ENCODE results near the gene TPCN1. TPM values are rescaled to one million over a fixed set of nuclear protein-coding genes. Genes with fewer than 3 reads are reported as not detected.

Gene TPCN1
- total RNA-seq, 1 experiment from 2014 or later, result 19.0 TPM

GRCh38 chr12:113195598-113195997 is 25.7 kb upstream of the TPCN1 start:
- BruUV-seq (replicated peaks), result no TSS peak
- POLR2A ChIA-PET (ENCODE audit: unreplicated experiment), result no interaction called here
- ATAC-seq (no peak), DNase-seq (no peak)
- CTCF ChIA-PET, result no interaction called here
- Histone ChIP-seq H3F3A (ENCODE audit: low read length, unreplicated experiment) (no peaks in the 10 kb centered on the region), H3K9ac (ENCODE audit: low read length) (no peak overlapping the region), H3K79me2 (ENCODE audit: low read length) (no peaks in the 10 kb centered on the region), H3K4me2 (ENCODE audit: low read length) (no peak overlapping the region), H3K4me3 (ENCODE audit: low read length) (no peak overlapping the region), H3K9me2 (replicated peaks; ENCODE audit: low read length) (no peaks in the 10 kb centered on the region), H4K20me1 (ENCODE audit: low read length) (no peaks in the 10 kb centered on the region), H2AFZ (ENCODE audit: low read length) (no peak overlapping the region), H3K27me3 (ENCODE audit: low read length) (no peaks in the 10 kb centered on the region), H3K27ac (ENCODE audit: low read length) (no peak overlapping the region), H3K9me3 (ENCODE audit: low read length) (no peaks in the 10 kb centered on the region), H3K36me3 (ENCODE audit: low read depth, low read length) (peaks cover 11% of the 10 kb centered on the region), H3K4me1 (ENCODE audit: insufficient read depth, low read length) (peaks cover 14% of the 10 kb centered on the region)
- intact Hi-C loops (cut with micrococcal nuclease), result loop anchor here (5.0 kb wide), 3 partner anchors 102 to 162 kb away; partner anchors contain the start of gene PLBD2
- TF ChIP-seq CTCF (conservative IDR thresholded peaks at IDR 0.05; ENCODE audit: low read depth, low read length), result no peak
- TF ChIP-seq EZH2 (IDR thresholded peaks at IDR 0.05; ENCODE audit: low read length, unreplicated experiment), result no peak
- no peak for TF ChIP-seq EZH2phosphoT487 (IDR thresholded peaks at IDR 0.05; ENCODE audit: borderline replicate concordance, low read length)

DNA sequence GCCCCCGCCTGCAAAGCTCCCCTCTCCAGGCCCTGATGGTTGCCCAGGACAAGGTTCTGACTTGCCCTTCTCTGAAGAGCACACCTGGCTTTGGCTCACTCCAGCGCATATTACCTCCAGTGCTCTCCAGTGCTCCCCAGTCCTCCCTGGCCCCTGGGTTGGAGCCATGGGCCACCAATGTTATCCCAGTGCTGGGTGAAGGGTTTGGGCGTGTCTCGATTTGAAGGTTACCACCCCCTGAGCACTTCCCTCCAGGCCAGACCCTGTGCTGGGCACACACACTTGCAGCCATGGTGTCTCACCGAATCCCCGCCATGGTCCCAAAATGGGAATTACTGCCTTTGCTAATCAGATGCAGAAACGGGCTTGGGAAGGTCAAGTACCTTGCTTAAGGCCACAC is 24.7 kb upstream of the TPCN1 start:
- Histone ChIP-seq H3K4me2 (ENCODE audit: low read length) (no peak overlapping the region), H3K4me3 (ENCODE audit: low read length) (no peak overlapping the region), H3K9me2 (replicated peaks; ENCODE audit: low read length) (no peaks in the 10 kb centered on the region), H3K9me3 (ENCODE audit: low read length) (no peaks in the 10 kb centered on the region), H4K20me1 (ENCODE audit: low read length) (no peaks in the 10 kb centered on the region), H3K27ac (ENCODE audit: low read length) (peak overlapping the region; percentile 2), H2AFZ (ENCODE audit: low read length) (no peak overlapping the region), H3F3A (ENCODE audit: low read length, unreplicated experiment) (no peaks in the 10 kb centered on the region), H3K36me3 (ENCODE audit: low read depth, low read length) (peaks cover 11% of the 10 kb centered on the region), H3K4me1 (ENCODE audit: insufficient read depth, low read length) (peaks cover 14% of the 10 kb centered on the region), H3K9ac (ENCODE audit: low read length) (0 out of 2 replicates have a peak overlapping the region, but pooled peaks have one; percentile 0), H3K79me2 (ENCODE audit: low read length) (no peaks in the 10 kb centered on the region), H3K27me3 (ENCODE audit: low read length) (no peaks in the 10 kb centered on the region)
- TF ChIP-seq EZH2 (IDR thresholded peaks at IDR 0.05; ENCODE audit: low read length, unreplicated experiment), result no peak
- TF ChIP-seq CTCF (conservative IDR thresholded peaks at IDR 0.05; ENCODE audit: low read depth, low read length), result no peak
- TF ChIP-seq EZH2phosphoT487 (IDR thresholded peaks at IDR 0.05; ENCODE audit: borderline replicate concordance, low read length), result no peak
- no TSS peak for BruUV-seq (replicated peaks)
- ATAC-seq, result no peak; the same call in 1 of the 2 replicates
- no peak for DNase-seq
- ChIA-PET CTCF (interaction anchor here (0.6 kb wide), 1 partner anchor 29 kb away, joined by 3 read pairs; no protein-coding TSS in a partner anchor), POLR2A (ENCODE audit: unreplicated experiment) (no interaction called here)
- intact Hi-C loops (cut with micrococcal nuclease), result loop anchor here (5.0 kb wide), 3 partner anchors 101 to 161 kb away; partner anchors contain the start of gene PLBD2

DNA sequence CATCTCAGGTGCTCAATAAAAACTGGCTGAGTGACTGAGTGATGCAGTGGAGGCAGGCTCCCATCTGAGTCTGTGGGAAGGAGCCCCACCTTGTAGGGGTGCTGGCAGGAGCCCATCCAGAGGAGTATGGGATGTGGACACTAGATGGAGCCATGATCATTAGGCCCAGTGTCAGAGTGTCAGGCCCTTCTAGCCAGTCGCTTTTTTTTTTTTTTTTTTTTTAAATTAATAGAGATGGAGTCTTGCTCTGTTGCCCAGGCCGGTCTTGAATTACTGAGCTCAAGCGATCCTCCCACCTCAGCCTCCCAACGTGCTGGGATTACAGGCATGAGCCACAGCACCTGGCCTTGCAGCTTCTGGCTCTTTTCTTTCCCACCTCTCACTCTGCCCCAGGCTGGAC is 24.3 kb upstream of the TPCN1 start:
- Histone ChIP-seq H3K9me2 (replicated peaks; ENCODE audit: low read length) (no peaks in the 10 kb centered on the region), H3K4me3 (ENCODE audit: low read length) (no peak overlapping the region), H4K20me1 (ENCODE audit: low read length) (no peaks in the 10 kb centered on the region), H3K27ac (ENCODE audit: low read length) (peak overlapping the region; percentile 25), H3K4me2 (ENCODE audit: low read length) (no peak overlapping the region), H3K36me3 (ENCODE audit: low read depth, low read length) (peaks cover 10% of the 10 kb centered on the region), H3K9me3 (ENCODE audit: low read length) (no peaks in the 10 kb centered on the region), H3K79me2 (ENCODE audit: low read length) (no peaks in the 10 kb centered on the region), H3K4me1 (ENCODE audit: insufficient read depth, low read length) (peaks cover 14% of the 10 kb centered on the region), H3F3A (ENCODE audit: low read length, unreplicated experiment) (no peaks in the 10 kb centered on the region), H3K9ac (ENCODE audit: low read length) (peak overlapping the region; percentile 22; the same call in 1 of the 2 replicates), H2AFZ (ENCODE audit: low read length) (no peak overlapping the region), H3K27me3 (ENCODE audit: low read length) (no peaks in the 10 kb centered on the region)
- intact Hi-C loops (cut with micrococcal nuclease), result loop anchor here (1.0 to 5.0 kb wide), 6 partner anchors 18 to 160 kb away; partner anchors contain the start of gene PLBD2
- ATAC-seq (peak; percentile 84), DNase-seq (peak; percentile 88)
- BruUV-seq (replicated peaks), result no TSS peak
- ChIA-PET POLR2A (ENCODE audit: unreplicated experiment) (no interaction called here), CTCF (interaction anchor here (0.6 to 0.7 kb wide), 11 partner anchors 25 to 1466 kb away, joined by 3 to 17 read pairs (median 7); no protein-coding TSS in a partner anchor)
- peak; percentile 87 for TF ChIP-seq CTCF (conservative IDR thresholded peaks at IDR 0.05; ENCODE audit: low read depth, low read length)
- no peak for TF ChIP-seq EZH2 (IDR thresholded peaks at IDR 0.05; ENCODE audit: low read length, unreplicated experiment)
- no peak for TF ChIP-seq EZH2phosphoT487 (IDR thresholded peaks at IDR 0.05; ENCODE audit: borderline replicate concordance, low read length)

Measured in PC-3 (cell line).